CD4-positive, alpha-beta T cell treated with Interleukin-1 beta for 1 hour (primary cell): ENCODE data around the gene RETSAT.

Experiments
- DNase-seq, 2 donors: peaks; one replicate each; pipeline ENCODE4 v3.0.0-alpha.2; 2020 to 2022

The RETSAT gene

GRCh38 chr2:85303780-85304531 is 50.4 kb downstream of the RETSAT start:
- no peak for DNase-seq

GRCh38 chr2:85302121-85302520 is 52.2 kb downstream of the RETSAT start:
- DNase-seq = no peak
